Skin of body (tissue), 2 donors: ENCODE data around the gene SLC30A10. TPM values are rescaled to one million over a fixed set of nuclear protein-coding genes. Genes with fewer than 3 reads are reported as not detected.
"Not testable (repeated sequence)": the region's sequence is repeated elsewhere in the genome, so short reads cannot be mapped to it uniquely, and the experiment has no call there.

ENCODE experiments used
- DNase-seq: peaks from one replicate; lab custom pipeline; 2025; lab: John Stamatoyannopoulos, UW
- total RNA-seq: library from RNA; depleted of rRNA; stranded (reverse); fragments of >200 nt; gene quantifications from one replicate; pipeline ENCODE4 v1.2.3, GENCODE V29; 2014

The SLC30A10 gene
- 0.49 TPM for total RNA-seq

- DNase-seq = no peak
These were observed at the start of gene SLC30A10 for GRCh38 chr1:219927956-219928790. TSS of gene SLC30A10 (minus strand) at chr1:219928557. CDS start at chr1:219928440, 117 bp downstream.

DNA sequence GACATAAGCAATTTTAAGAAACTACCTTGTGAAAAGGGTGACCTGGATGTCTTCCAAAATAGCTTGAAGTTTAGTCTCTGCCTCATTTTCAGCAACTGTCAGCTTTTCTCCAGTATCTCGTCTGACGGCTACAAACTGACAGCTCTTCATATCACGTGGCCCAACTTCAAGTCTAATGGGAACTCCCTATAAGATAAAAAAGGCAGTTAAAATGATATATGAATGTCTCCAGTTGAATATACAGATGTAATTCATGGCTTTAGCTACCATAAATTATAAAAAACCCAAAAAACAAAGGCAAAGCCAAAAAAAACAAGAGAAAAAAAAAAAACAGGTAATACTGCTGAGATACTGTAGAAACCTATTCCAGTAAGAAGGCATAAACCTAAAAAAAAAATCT is 44.9 kb upstream of the SLC30A10 start:
- DNase-seq = no peak

DNA sequence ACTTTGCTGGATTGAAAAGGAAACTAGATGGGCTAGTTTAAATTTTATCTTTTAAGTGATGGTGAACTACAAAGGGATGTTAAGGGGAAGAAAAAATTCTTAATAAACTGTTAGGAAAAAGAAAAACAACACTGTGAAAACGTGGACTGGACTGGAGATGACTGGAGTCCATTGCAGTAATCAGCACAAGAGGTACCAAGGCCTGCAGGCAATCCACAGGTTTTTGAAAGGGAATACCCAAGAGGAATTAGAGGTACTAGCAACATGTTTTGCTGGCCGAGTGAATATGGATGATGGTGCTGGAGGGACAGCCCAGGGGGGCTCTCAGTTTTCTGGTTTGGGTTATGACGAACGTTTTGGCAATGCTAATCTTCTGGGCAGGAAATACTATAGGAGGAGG is 39.0 kb upstream of the SLC30A10 start:
- no peak for DNase-seq

GRCh38 chr1:219966071-219966349 is 37.7 kb upstream of the SLC30A10 start:
- DNase-seq = no peak

GRCh38 chr1:219965285-219966070 is 37.1 kb upstream of the SLC30A10 start:
- DNase-seq = no peak

DNA sequence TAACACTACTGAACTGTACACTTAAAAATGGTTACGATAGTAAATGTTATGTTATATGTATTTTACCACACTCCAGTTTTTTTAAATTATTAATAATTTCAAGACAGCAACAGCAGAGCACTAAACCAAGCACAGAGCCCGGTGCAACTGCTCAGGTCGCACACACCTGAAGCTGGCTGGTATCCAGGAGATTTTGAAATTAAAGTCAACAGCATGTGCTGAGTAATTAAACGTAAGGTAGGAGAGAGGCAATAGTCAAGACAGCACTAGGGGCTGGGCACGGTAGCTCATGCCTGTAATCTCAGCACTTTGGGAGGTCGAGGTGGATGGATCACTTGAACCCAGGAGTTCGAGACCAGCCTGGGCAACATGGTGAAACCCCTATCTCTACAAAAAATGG is 35.1 kb upstream of the SLC30A10 start:
- DNase-seq = no peak

DNA sequence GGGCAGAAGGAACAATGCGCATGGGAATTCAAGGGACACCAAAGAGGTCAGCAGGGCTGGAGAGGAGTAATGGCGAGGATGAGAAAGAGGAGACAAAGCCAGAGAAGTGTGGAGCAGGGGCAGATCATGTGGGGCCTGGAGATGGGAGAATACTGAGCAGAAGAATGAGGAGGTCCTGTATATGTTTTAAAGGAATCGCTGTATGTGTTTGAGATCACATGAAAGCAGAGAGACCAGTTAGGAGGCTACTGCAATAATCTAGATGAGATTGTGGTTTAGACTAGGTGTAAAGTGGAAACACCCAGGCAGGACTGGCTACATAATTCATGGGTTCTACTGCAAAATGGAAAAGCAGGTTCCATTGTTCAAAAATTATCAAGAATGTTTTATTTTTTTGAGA is 33.3 kb upstream of the SLC30A10 start:
- no peak for DNase-seq

- no peak for DNase-seq
These were observed 31.3 kb upstream of the SLC30A10 start for GRCh38 chr1:219959540-219960203.

GRCh38 chr1:219958875-219959417 is 30.6 kb upstream of the SLC30A10 start:
- no peak for DNase-seq

DNA sequence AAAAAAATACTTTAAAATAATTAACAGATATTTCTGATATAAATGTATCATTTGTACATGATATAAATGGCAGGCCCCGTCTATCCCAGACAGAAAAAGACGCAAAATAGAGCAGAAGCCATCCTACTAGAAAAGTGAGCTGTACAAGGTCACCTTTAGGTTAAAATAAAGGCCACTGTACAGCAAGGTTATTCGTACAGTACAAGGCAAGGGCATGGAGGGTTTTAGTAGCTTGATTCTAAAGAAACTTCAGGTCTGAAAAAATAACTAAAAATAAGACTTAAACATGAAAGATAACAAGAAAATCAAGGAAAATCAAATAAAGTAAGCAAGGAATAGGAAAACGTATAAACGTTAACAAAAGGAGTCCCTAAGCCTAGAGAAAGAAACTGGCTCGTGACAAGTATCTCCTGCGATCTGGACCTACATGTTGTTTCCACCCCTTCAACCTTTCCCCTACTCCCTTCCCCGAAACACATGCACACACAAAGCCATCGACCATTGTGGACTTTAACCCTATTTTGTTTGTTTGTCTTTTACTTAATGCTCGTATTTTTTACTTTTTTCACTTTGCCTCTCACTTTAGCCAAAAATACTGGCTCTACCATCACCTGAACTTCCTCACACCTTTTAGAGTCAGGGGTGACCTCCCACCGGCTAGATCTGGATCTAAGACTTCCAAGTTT is 26.5 kb upstream of the SLC30A10 start:
- no peak for DNase-seq

- no peak for DNase-seq
These were observed 25.7 kb upstream of the SLC30A10 start for GRCh38 chr1:219954052-219954451.

GRCh38 chr1:219952361-219952760 is 24.0 kb upstream of the SLC30A10 start:
- DNase-seq = no peak

- not testable (repeated sequence) for DNase-seq
These were observed 20.9 kb upstream of the SLC30A10 start for GRCh38 chr1:219949227-219949626.

GRCh38 chr1:219948766-219949165 is 20.4 kb upstream of the SLC30A10 start:
- DNase-seq = not testable (repeated sequence)

DNA sequence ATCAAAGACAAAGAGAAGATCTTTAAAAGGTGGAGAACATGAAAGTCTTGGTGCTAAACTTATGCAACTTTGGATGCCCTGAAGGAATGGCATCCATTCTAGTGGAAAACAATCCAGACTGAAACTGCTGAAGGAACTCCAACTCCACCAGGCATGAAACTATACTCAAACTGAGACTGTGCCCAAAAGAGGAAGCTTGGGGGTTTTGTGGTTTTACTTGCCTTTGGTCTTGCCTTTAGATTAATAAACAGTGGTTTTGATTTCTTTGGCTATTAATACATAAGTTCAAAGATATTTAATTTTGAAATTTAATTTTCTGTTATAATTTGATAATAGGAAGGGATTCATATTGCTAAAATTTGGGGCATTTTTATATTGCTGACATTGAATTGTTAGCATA is 17.4 kb upstream of the SLC30A10 start:
- no peak for DNase-seq

DNA sequence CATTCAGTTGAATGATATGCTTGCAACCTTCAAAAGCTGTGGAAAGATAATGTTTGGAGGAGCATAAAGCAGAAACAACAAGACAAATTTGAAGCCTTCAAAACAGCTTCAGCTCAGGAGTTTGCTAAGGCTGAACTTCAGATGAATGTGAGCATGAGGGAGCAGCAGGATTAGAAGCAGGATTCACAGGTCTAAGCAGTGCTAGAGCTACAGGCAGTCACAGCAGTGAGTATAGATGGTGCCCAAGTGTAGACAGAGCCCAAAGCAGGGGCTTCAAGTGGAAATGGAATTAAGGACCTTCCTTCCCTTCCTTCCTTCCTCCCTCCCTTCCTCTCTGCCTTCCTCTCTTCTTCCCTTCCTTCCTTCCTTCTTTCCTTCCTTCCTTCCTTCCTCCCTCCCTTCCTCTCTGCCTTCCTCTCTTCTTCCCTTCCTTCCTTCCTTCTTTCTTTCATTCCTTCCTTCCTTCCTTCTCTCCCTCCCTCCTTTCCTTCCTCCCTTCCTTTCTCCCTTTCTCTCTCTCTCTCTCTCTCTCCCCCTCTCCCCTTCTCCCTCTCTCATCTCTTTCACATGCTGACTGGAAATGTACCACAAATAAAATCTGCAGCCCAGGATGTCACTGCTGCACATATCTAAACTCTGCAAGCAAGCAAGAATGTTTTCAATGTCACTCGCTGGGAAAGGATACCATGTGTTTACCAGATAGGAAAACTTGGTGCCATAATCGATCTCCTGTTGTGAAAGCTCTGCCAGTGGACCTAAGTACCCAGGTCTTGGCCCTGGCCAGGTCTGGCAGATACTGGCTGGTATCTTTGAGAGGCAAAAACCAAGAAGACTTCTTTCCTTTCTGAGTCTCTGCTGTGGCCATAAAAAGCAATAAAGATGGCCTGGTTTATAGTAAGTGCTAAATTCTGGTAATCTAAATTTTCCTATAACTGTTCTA is 13.1 kb upstream of the SLC30A10 start:
- DNase-seq = no peak

GRCh38 chr1:219940707-219941106 is 12.3 kb upstream of the SLC30A10 start:
- no peak for DNase-seq

DNA sequence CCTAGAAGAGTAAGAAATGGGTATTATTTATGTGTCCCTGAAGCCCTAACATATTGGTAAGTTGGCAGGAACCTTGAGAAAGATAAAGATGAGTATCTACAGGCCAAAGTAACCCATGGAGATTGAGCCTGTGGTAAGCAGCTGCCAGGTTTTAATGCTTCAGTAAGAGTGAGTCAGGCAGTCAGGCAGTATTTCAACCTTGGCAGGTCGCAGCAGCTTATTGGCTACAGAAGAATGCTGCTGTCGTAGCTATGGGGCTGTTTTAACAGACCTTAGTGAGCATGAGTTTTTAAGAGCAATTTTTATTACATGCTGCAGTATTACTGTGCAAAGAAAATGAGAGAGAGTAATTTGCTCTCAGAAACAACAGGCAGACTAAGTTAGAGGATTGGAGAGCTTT is 10.3 kb upstream of the SLC30A10 start:
- no peak for DNase-seq

DNA sequence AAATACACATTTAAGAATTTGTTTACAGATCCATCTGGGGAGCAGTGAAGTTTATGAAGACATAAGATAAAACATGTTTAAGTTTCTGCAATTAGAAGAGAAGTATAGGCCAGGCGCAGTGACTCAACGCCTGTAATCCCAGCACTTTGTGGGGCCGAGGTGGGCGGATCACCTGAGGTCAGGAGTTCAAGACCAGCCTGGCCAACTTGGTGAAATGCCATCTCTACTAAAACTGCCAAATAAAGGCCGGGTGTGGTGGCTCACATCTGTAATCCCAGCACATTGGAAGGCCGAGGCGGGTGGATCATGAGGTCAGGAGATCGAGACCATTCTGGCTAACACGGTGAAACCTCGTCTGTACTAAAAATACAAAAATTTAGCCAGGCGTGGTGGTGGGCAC is 5.4 kb upstream of the SLC30A10 start:
- not testable (repeated sequence) for DNase-seq

DNA sequence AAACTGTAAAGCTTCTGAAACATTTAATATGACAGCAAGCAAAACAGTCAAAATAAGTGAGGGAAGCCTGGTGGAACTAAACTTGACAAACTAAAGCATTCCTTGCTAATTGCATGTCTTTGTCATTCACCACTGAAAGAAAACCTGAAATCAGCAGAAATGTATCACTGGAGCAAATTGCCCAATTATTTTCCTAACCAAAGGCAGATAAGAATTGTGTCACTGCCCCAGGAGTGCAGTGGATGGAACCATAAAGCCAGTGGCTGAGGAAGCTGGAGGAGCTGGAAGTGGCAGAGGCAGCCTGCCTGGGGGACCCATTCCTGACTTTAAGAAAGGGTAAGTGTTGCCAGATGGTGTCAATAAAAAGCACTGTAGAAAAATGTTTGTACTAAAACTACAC is 2.7 kb upstream of the SLC30A10 start:
- DNase-seq = no peak
